ENCODE measurements around the gene ZFAND3.

- TF ChIP-seq CTCF (IDR thresholded peaks at IDR 0.05) (no peak), POLR2A (IDR thresholded peaks at IDR 0.05) (no peak), POLR2AphosphoS5 (IDR thresholded peaks at IDR 0.05) (no peak)
These were observed 343.9 kb downstream of the ZFAND3 start for GRCh38 chr6:38163186-38164130.
